Testis (tissue), 2 donors: ENCODE data around the gene ZNF443.
"Not testable (repeated sequence)": the region's sequence is repeated elsewhere in the genome, so short reads cannot be mapped to it uniquely, and the experiment has no call there.

Source experiments
- POLR2A ChIP-seq: fragments of 450-650 bp; IDR thresholded peaks from one replicate; pipeline ENCODE4 v1.6.1; 2017; ENCODE audit warnings: antibody characterized with exemption, mild to moderate bottlenecking, moderate library complexity
- TF ChIP-seq, protein P1 (sequence below), 3 experiments: fragments of 450-650 bp in 2 of 3; fragments of 200-600 bp in 1 of 3; sonication (generic) in 1 of 3; IDR thresholded peaks; one replicate each; pipeline ENCODE4 v1.5.1; 2016 to 2019; ENCODE audit warnings: antibody characterized with exemption in 3 of 3, mild to moderate bottlenecking in 2 of 3, moderate library complexity in 1 of 3

DNA sequence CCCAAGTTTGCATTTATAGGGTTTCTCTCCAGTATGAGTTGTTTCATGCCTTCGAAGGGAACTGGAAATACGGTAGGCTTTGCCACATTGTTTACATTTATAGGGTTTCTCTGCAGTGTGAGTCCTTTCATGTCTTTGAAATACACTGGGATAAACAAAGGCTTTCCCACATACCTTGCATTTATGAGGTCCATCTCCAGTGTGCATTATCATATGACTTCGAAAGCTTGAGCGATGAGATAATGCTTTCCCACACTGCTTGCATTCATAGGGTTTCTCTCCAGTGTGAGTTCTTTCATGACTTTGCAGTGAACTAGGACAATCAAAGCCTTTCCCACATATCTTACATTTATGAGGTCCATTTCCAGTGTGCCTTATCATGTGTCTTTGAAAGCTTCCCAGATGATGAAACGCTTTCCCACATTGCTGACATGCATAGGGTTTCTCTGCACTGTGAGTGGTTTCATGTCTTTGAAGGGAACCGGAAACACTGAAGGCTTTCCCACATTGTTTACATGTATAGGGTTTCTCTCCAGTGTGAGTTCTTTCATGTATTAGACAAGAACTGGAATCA is 10.0 kb downstream of the ZNF443 start:
- TF ChIP-seq, protein P1, sequence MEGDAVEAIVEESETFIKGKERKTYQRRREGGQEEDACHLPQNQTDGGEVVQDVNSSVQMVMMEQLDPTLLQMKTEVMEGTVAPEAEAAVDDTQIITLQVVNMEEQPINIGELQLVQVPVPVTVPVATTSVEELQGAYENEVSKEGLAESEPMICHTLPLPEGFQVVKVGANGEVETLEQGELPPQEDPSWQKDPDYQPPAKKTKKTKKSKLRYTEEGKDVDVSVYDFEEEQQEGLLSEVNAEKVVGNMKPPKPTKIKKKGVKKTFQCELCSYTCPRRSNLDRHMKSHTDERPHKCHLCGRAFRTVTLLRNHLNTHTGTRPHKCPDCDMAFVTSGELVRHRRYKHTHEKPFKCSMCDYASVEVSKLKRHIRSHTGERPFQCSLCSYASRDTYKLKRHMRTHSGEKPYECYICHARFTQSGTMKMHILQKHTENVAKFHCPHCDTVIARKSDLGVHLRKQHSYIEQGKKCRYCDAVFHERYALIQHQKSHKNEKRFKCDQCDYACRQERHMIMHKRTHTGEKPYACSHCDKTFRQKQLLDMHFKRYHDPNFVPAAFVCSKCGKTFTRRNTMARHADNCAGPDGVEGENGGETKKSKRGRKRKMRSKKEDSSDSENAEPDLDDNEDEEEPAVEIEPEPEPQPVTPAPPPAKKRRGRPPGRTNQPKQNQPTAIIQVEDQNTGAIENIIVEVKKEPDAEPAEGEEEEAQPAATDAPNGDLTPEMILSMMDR (IDR thresholded peaks at IDR 0.05), result not testable (repeated sequence)
- TF ChIP-seq POLR2A, result not testable (repeated sequence)
